Hepatocyte (in vitro differentiated cells): ENCODE results near the gene IRX4. TPM values are rescaled to one million over a fixed set of nuclear protein-coding genes. Genes with fewer than 3 reads are reported as not detected.
"Not testable (repeated sequence)": the region's sequence is repeated elsewhere in the genome, so short reads cannot be mapped to it uniquely, and the experiment has no call there.

Experiments used
- DNase-seq: peaks from one replicate; pipeline ENCODE4 v3.0.0-alpha.2; 2016; ENCODE audit warnings: low spot score
- H2AFZ ChIP-seq: fragments of 200-600 bp; sonication (generic); 2 replicates; pipeline ENCODE4 v1.6.0; 2016; ENCODE audit warnings: antibody characterized with exemption, mild to moderate bottlenecking
- H3K27ac ChIP-seq: fragments of 200-600 bp; sonication (generic); 2 replicates; pipeline ENCODE4 v1.5.1; 2016; ENCODE audit warnings: mild to moderate bottlenecking
- H3K27me3 ChIP-seq: fragments of 200-600 bp; sonication (generic); 2 replicates; pipeline ENCODE4 v1.6.1; 2016
- H3K36me3 ChIP-seq: fragments of 200-600 bp; sonication (generic); replicated peaks from 2 replicates; pipeline ENCODE4 v1.5.1; 2016; ENCODE audit warnings: low read depth; ENCODE audit not compliant: insufficient read depth
- H3K4me1 ChIP-seq: fragments of 200-600 bp; sonication (generic); 2 replicates; pipeline ENCODE4 v1.5.1; 2016; ENCODE audit warnings: mild to moderate bottlenecking, moderate library complexity; ENCODE audit not compliant: insufficient read depth
- H3K4me2 ChIP-seq: fragments of 200-600 bp; sonication (generic); 2 replicates; pipeline ENCODE4 v1.6.0; 2016
- H3K4me3 ChIP-seq: fragments of 200-600 bp; sonication (generic); 2 replicates; pipeline ENCODE4 v1.5.1; 2016; ENCODE audit warnings: mild to moderate bottlenecking
- H3K79me2 ChIP-seq: fragments of 200-600 bp; sonication (generic); 2 replicates; pipeline ENCODE4 v1.6.0; 2017; ENCODE audit warnings: mild to moderate bottlenecking
- H3K9me2 ChIP-seq: fragments of 200-600 bp; sonication (generic); replicated peaks from 2 replicates; pipeline ENCODE4 v1.6.0; 2017; ENCODE audit warnings: mild to moderate bottlenecking; ENCODE audit not compliant: insufficient read depth
- H3K9me3 ChIP-seq: fragments of 200-600 bp; sonication (generic); 2 replicates; pipeline ENCODE4 v1.5.1; 2016; ENCODE audit warnings: low read depth, mild to moderate bottlenecking
- H4K20me1 ChIP-seq: fragments of 200-600 bp; sonication (generic); 2 replicates; pipeline ENCODE4 v1.6.0; 2016; ENCODE audit warnings: mild to moderate bottlenecking; ENCODE audit not compliant: insufficient read depth, poor library complexity, severe bottlenecking
- CTCF ChIP-seq: fragments of 200-600 bp; sonication (generic); IDR thresholded peaks from 2 replicates; pipeline ENCODE4 v1.5.1; 2016; ENCODE audit warnings: antibody characterized with exemption, mild to moderate bottlenecking; ENCODE audit not compliant: poor library complexity
- EZH2 ChIP-seq: fragments of 200-600 bp; sonication (generic); IDR thresholded peaks from 2 replicates; pipeline ENCODE4 v1.6.1; 2016; ENCODE audit warnings: antibody characterized with exemption, mild to moderate bottlenecking, borderline replicate concordance
- EZH2phosphoT487 ChIP-seq: fragments of 200-600 bp; sonication (generic); IDR thresholded peaks from one replicate; pipeline ENCODE4 v1.6.1; 2018; ENCODE audit warnings: antibody characterized with exemption, mild to moderate bottlenecking, low read depth, moderate library complexity; ENCODE audit not compliant: unreplicated experiment, severe bottlenecking
- WGBS: methylation state at CpG from one replicate; pipeline ENCODE4 v1.1.6; 2016; ENCODE audit warnings: low lambda C conversion rate; ENCODE audit errors: missing lambda C conversion rate; 5-methylcytosine and 5-hydroxymethylcytosine counted together
- polyA plus RNA-seq: library from polyadenylated mRNA; unstranded; fragments of >200 nt; fragmentation: Nextera tagmentation; extraction: Ambion mirVana; gene quantifications from 2 replicates; pipeline ENCODE4 v1.2.1, GENCODE V29; 2016
- total RNA-seq: library from RNA; depleted of rRNA; stranded (reverse); fragments of >200 nt; gene quantifications from 2 replicates; pipeline ENCODE4 v1.2.3, GENCODE V29; 2014

The IRX4 gene
- total and polyA plus RNA-seq, 2 experiments from 2014 or later: not detected

DNA sequence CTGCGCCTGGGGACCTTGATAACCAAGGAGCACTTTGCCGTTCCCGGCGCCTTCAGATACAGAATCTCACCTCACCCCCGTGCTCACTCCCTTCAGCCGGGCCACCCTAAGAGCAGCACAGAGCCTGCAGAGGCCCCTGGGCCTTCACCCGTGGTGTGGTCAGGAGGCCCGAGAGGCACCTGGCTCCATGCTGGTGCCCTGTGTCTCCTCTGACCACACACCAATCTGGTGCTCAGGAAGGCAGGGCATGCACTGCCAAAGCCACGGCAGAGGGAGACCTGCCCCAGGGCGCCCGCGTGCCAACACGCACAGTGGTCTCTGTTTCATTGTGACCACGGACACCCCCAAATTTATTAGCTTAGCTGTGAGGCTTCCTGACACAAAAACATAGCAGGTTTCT lies 11.3 kb downstream of the IRX4 start:
- H2AFZ ChIP-seq: no peak overlapping the region
- no peak for TF ChIP-seq EZH2phosphoT487
- no peak for TF ChIP-seq CTCF
- no peak for TF ChIP-seq EZH2
- H3K9me3 ChIP-seq: no peaks in the 10 kb centered on the region
- no peaks in the 10 kb centered on the region for H3K36me3 ChIP-seq
- no peaks in the 10 kb centered on the region for H3K9me2 ChIP-seq
- H3K4me1 ChIP-seq: peaks cover 8% of the 10 kb centered on the region
- no peaks in the 10 kb centered on the region for H3K79me2 ChIP-seq
- H3K27ac ChIP-seq: no peak overlapping the region
- 89% methylated on average over 14 of the region's 14 CpGs for WGBS
- H3K4me3 ChIP-seq: no peak overlapping the region
- no peak for DNase-seq
- H3K4me2 ChIP-seq: no peak overlapping the region
- H4K20me1 ChIP-seq: no peaks in the 10 kb centered on the region
- peaks cover 44% of the 10 kb centered on the region for H3K27me3 ChIP-seq

DNA sequence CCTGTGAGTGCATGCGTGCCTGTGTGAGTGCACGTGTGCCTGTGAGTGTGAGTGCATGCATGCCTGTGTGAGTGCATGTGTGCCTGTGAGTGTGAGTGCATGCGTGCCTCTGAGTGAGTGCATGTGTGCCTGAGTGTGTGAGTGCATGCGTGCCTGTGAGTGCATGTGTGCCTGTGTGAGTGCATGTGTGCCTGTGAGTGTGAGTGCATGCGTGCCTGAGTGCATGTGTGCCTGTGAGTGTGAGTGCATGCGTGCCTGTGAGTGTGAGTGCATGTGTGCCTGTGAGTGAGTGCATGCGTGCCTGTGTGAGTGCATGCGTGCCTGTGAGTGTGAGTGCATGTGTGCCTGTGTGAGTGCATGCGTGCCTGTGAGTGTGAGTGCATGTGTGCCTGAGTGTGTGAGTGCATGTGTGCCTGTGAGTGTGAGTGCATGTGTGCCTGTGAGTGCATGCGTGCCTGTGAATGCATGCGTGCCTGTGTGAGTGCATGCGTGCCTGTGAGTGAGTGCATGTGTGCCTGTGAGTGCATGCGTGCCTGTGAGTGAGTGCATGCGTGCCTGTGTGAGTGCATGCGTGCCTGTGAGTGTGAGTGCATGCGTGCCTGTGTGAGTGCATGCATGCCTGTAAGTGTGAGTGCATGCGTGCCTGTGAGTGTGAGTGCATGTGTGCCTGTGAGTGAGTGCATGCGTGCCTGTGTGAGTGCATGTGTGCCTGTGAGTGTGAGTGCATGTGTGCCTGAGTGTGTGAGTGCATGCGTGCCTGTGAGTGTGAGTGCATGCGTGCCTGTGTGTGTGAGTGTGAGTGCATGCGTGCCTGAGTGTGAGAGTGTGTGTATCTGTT lies 12.1 kb downstream of the IRX4 start:
- H3K27me3 ChIP-seq: peaks cover 44% of the 10 kb centered on the region
- H3K79me2 ChIP-seq, DNase-seq, H4K20me1 ChIP-seq, H2AFZ ChIP-seq, H3K9me2 ChIP-seq, H3K27ac ChIP-seq, H3K9me3 ChIP-seq, H3K36me3 ChIP-seq, H3K4me3 ChIP-seq, H3K4me1 ChIP-seq, H3K4me2 ChIP-seq: not testable (repeated sequence)
- WGBS: 89% methylated on average over 9 of the region's 21 CpGs

DNA sequence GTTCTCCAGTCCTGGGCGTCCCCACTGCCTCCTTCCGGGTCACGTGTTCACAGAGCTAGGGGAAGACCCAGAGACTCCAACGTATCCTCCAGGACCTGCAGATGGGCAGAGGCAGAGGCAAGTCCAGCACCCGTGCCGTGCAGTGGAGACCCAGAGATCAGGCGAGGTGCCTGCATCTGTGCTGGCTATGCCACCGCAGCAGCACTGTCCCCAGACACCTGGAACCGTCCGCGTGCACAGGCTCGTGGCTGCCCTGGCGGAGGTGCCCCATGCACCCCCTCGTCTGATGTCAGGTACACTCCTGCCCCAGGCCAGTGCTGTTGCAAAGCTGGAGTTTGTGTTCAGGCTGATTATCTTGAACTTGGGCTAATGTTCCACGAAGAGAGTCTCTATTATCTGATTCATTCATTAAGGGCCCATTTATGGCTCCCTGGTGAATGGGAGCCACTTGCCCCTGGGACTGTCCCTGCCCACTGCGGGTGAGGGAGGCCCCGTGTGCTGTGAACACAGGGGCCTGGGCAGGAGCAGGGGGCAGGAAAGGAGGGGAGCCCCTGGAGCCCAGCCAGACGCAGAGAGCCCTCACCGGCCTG lies 13.7 kb downstream of the IRX4 start:
- no peaks in the 10 kb centered on the region for H3K9me3 ChIP-seq
- 83% methylated on average over 19 of the region's 19 CpGs for WGBS
- no peaks in the 10 kb centered on the region for H3K36me3 ChIP-seq
- H3K4me1 ChIP-seq: no peaks in the 10 kb centered on the region
- H3K4me2 ChIP-seq: no peak overlapping the region
- no peak for TF ChIP-seq CTCF
- TF ChIP-seq EZH2phosphoT487: no peak
- TF ChIP-seq EZH2: no peak
- H3K4me3 ChIP-seq: no peak overlapping the region
- H2AFZ ChIP-seq: no peak overlapping the region
- H3K27me3 ChIP-seq: peaks cover 37% of the 10 kb centered on the region
- DNase-seq: no peak
- H3K79me2 ChIP-seq: no peaks in the 10 kb centered on the region
- no peaks in the 10 kb centered on the region for H3K9me2 ChIP-seq
- H4K20me1 ChIP-seq: no peaks in the 10 kb centered on the region
- H3K27ac ChIP-seq: no peak overlapping the region

DNA sequence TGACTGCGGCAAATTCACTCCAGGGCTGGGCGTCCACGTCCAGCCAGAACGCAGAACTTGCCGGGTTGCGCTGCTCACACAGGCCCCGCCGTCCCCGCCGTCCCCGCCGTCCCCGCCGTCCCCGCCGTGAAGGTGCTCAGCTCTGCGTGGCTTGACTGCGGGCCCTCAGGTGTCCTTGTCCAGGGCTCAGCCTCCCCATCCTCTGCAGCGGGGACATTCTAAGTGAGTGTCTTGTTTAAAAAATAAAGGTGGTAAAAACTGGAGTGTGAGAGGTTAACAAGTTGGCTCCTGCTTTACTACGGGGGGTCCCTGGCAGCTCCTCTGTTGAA lies 14.9 kb downstream of the IRX4 start:
- Histone ChIP-seq H3K4me2 (no peak overlapping the region), H3K9me2 (no peaks in the 10 kb centered on the region), H3K27me3 (peaks cover 26% of the 10 kb centered on the region), H2AFZ (no peak overlapping the region), H3K9me3 (no peaks in the 10 kb centered on the region), H4K20me1 (no peaks in the 10 kb centered on the region), H3K4me3 (no peak overlapping the region), H3K4me1 (no peaks in the 10 kb centered on the region), H3K79me2 (no peaks in the 10 kb centered on the region), H3K36me3 (no peaks in the 10 kb centered on the region), H3K27ac (no peak overlapping the region)
- no peak for TF ChIP-seq EZH2phosphoT487
- no peak for TF ChIP-seq CTCF
- WGBS: 91% methylated on average over 20 of the region's 20 CpGs
- no peak for DNase-seq
